K562 (cell line): ENCODE data around the gene CLDN7. TPM values are rescaled to one million over a fixed set of nuclear protein-coding genes. Genes with fewer than 3 reads are reported as not detected.

Experiments used
- ATF1 ChIP-seq, 2 experiments: fragments of 450-650 bp in 1 of 2; IDR thresholded peaks; 2 replicates each; pipeline ENCODE4 v1.6.1; 2016; ENCODE audit warnings: missing compliant biosample characterization in 1 of 2, missing genetic modification characterization in 1 of 2
- GMEB1 ChIP-seq: fragments of 250-450 bp; sonication (Bioruptor Pico); IDR thresholded peaks from 2 replicates; pipeline ENCODE4 v1.4.0; 2020; ENCODE audit warnings: mild to moderate bottlenecking
- HDAC1 ChIP-seq, 2 experiments: fragments of 450-650 bp; IDR thresholded peaks; 2 replicates each; pipeline ENCODE4 v1.6.1; 2016 to 2017; ENCODE audit warnings: inconsistent platforms in 1 of 2, mild to moderate bottlenecking in 1 of 2, moderate library complexity in 1 of 2
- HNRNPUL1 ChIP-seq: fragments of 200-400 bp; formaldehyde crosslinking; IDR thresholded peaks from 2 replicates; pipeline ENCODE4 v1.6.1; 2017; ENCODE audit warnings: low read length
- MAFF ChIP-seq: IDR thresholded peaks from 2 replicates; pipeline ENCODE4 v1.6.1; 2012; ENCODE audit warnings: low read length, improper control_type of control experiment
- NKRF ChIP-seq: fragments of 450-650 bp; IDR thresholded peaks from 2 replicates; pipeline ENCODE4 v1.6.1; 2016; ENCODE audit warnings: borderline replicate concordance
- PML ChIP-seq: IDR thresholded peaks from 2 replicates; pipeline ENCODE4 v1.6.1; 2012; ENCODE audit warnings: low read length, inconsistent platforms
- POLR2B ChIP-seq: fragments of 450-650 bp; IDR thresholded peaks from 2 replicates; pipeline ENCODE4 v1.6.1; 2018; ENCODE audit warnings: low read depth; ENCODE audit not compliant: partially characterized antibody
- PRPF4 ChIP-seq: fragments of 200-400 bp; formaldehyde crosslinking; IDR thresholded peaks from one replicate; pipeline ENCODE4 v1.6.1; 2017; ENCODE audit warnings: low read length, low read depth, mild to moderate bottlenecking; ENCODE audit not compliant: insufficient read depth, poor library complexity, severe bottlenecking
- RBFOX2 ChIP-seq: fragments of 200-400 bp; formaldehyde crosslinking; IDR thresholded peaks from 2 replicates; pipeline ENCODE4 v1.6.1; 2017; ENCODE audit warnings: low read depth, mild to moderate bottlenecking, low read length, moderate library complexity
- SMARCE1 ChIP-seq: fragments of 450-650 bp; IDR thresholded peaks from 2 replicates; pipeline ENCODE4 v1.7.1; 2016; ENCODE audit warnings: mild to moderate bottlenecking
- TAF9B ChIP-seq: fragments of 450-650 bp; IDR thresholded peaks from 2 replicates; pipeline ENCODE4 v1.6.1; 2018; ENCODE audit warnings: mild to moderate bottlenecking; ENCODE audit not compliant: partially characterized antibody
- ZNF384 ChIP-seq: IDR thresholded peaks from 2 replicates; pipeline ENCODE4 v1.6.1; 2012; ENCODE audit warnings: low read depth, low read length, improper control_type of control experiment
- ZNF518B ChIP-seq: fragments of 250-450 bp; sonication (Bioruptor Pico); IDR thresholded peaks from 2 replicates; pipeline ENCODE4 v1.5.0; 2021; ENCODE audit warnings: mild to moderate bottlenecking, moderate library complexity
- ZNF740 ChIP-seq, 3 experiments: fragments of 200-800 bp in 1 of 3; sonication (Bioruptor generic) in 1 of 3; sonication (generic) in 1 of 3; formaldehyde crosslinking in 1 of 3; IDR thresholded peaks; 2 replicates each; pipeline versions ENCODE4 v1.6.1 to v1.8.0; 2016 to 2022; ENCODE audit warnings: mild to moderate bottlenecking in 2 of 3, missing compliant biosample characterization in 2 of 3, missing genetic modification characterization in 2 of 3, missing genetic modification reagents in 1 of 3
- ZNF75A ChIP-seq: fragments of 450-650 bp; formaldehyde crosslinking; IDR thresholded peaks from 2 replicates; pipeline ENCODE4 v1.4.0; 2020; ENCODE audit warnings: mild to moderate bottlenecking
- ZNF77 ChIP-seq: fragments of 250-450 bp; sonication (Bioruptor Pico); IDR thresholded peaks from 2 replicates; pipeline ENCODE4 v1.5.0; 2020
- polyA plus RNA-seq, 8 experiments: library from polyadenylated mRNA; depleted of rRNA in 4 of 8; stranded (reverse) in 5 of 8; unstranded in 3 of 8; fragments of >200 nt; fragmentation: Nextera tagmentation in 2 of 8; fragmentation: Illumina TruSeq in 1 of 8; extraction: Ambion mirVana in 2 of 8; extraction: Trizol in 1 of 8; gene quantifications; 2 replicates each; pipeline versions ENCODE4 v1.2.1 to v1.2.3, GENCODE V29; 2011 to 2014; ENCODE audit warnings: inconsistent platforms in 1 of 8, missing spikeins in 1 of 8
- total RNA-seq, 7 experiments: library from RNA; depleted of rRNA in 6 of 7; stranded (reverse); fragments of >200 nt in 6 of 7; fragmentation: Illumina TruSeq in 2 of 7; extraction: Trizol in 2 of 7; gene quantifications; 2 replicates each; pipeline versions ENCODE4 v1.2.1 to v1.2.3, GENCODE V29; 2011 to 2021; ENCODE audit warnings: low replicate concordance in 1 of 7

Gene CLDN7
- total and polyA plus RNA-seq, 9 of the 15 experiments (the other 6 are each of a cell fraction or from before 2014, with no cell fraction given): 2.2 to 14.5 (median 7.6) TPM

GRCh38 chr17:7308625-7309433 lies 46.6 kb upstream of the CLDN7 start (continued):
- TF ChIP-seq ZNF518B (CRISPR knock-in tag) (no peak), GMEB1 (no peak), RBFOX2 (no peak), ZNF384 (no peak), MAFF (no peak), ZNF75A (peak; percentile 76; the same call in 1 of the 2 replicates), NKRF (peak; percentile 51), POLR2B (peak; percentile 66), HDAC1 (IDR thresholded peaks at IDR 0.05) (no peak), PML (peak; percentile 40; the same call in 1 of the 2 replicates), ZNF740 (CRISPR knock-in tag; IDR thresholded peaks at IDR 0.05) (peak; percentile 97), ZNF740 (tag; IDR thresholded peaks at IDR 0.05) (peak in 1 of 2 experiments; percentile 92; a peak in 2 of 4 replicates), PRPF4 (no peak), ZNF77 (CRISPR knock-in tag) (no peak), ATF1 (CRISPR knock-in tag; IDR thresholded peaks at IDR 0.05) (no peak), ATF1 (tag; IDR thresholded peaks at IDR 0.05) (no peak), SMARCE1 (0 out of 2 replicates have a peak, but pooled peaks have one; percentile 21), TAF9B (peak; percentile 48), HNRNPUL1 (peak; percentile 68; the same call in 1 of the 2 replicates)
